ENCODE data around the gene SLC6A1.

The SLC6A1 gene

DNA sequence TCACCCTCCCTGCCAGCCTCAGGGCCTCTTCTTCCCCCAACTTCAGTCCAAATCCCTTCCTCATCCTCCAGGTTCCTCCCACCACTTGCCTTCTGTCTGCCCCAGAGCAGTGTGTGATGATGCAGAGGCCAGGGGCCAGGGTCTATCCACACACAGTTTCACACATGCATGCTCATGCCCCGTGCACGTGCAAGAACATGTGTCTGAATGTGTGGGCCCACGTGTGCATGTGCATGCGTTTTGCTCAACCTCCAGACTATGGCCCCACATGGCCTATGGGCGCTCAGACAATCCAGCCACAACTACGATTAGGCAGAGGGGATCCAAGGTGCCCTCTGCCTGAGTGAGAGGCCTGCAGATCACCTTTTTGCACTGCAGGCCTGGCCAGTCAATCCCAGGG is 32.3 kb upstream of the SLC6A1 start:
- Mint-ChIP-seq H3K27me3 (peaks cover 48% of the 10 kb centered on the region), H3K4me1 (no peaks in the 10 kb centered on the region), H3K36me3 (no peaks in the 10 kb centered on the region), H3K4me3 (no peak overlapping the region), H3K27ac (no peak overlapping the region), H3K9me3 (no peaks in the 10 kb centered on the region)
- ATAC-seq, result no peak

DNA sequence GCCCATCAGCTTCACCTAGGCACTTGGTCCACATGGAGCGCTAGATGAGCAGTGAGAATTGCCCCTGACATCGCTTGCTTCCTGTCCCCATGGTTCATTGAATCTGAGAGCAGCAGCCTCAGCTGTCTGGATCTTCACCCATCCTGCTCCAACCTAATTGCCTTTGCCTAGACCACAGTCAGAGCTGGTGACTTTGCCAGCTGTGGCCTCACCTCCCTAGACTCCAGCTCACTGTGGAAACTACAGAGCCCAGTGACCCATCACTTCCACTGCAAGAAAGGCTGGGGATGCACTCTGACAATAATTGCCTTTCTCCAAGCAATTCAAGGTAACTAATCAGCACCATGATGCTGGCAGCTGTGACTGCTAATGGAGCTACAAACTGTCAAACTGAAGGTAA is 30.6 kb upstream of the SLC6A1 start:
- Mint-ChIP-seq H3K4me1 (no peaks in the 10 kb centered on the region), H3K36me3 (no peaks in the 10 kb centered on the region), H3K27me3 (peaks cover 48% of the 10 kb centered on the region), H3K27ac (no peak overlapping the region), H3K4me3 (no peak overlapping the region), H3K9me3 (no peaks in the 10 kb centered on the region)
- ATAC-seq, result no peak

DNA sequence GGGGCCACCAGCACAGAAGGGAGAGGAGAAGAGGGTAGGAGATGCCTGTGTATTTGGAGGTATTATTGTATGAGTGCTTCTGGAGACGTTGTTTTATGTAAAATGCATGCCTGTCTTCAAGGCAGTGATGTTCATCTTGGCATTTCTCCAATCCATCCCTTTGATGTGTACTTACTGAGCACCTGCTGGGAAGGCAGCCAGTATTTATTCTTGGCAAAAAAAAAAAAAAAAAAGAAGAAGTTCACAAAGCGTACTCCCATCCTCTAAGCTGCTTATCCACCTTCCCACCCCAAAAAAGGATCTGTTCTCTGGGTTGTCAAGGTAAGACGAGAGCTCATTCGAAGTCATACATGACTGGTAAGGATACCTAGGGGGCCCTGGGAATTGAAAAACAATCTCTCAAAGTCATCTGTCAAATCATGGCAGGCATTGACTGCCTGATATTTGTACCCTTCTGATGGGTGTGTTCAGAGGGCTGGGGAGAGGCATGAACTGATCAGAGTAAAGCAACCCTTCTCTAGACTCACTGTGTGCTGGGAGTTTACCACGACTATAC is 30.0 kb upstream of the SLC6A1 start:
- Mint-ChIP-seq H3K27me3 (peaks cover 54% of the 10 kb centered on the region), H3K4me1 (no peaks in the 10 kb centered on the region), H3K4me3 (no peak overlapping the region), H3K27ac (no peak overlapping the region), H3K36me3 (no peaks in the 10 kb centered on the region), H3K9me3 (no peaks in the 10 kb centered on the region)
- ATAC-seq, result no peak

DNA sequence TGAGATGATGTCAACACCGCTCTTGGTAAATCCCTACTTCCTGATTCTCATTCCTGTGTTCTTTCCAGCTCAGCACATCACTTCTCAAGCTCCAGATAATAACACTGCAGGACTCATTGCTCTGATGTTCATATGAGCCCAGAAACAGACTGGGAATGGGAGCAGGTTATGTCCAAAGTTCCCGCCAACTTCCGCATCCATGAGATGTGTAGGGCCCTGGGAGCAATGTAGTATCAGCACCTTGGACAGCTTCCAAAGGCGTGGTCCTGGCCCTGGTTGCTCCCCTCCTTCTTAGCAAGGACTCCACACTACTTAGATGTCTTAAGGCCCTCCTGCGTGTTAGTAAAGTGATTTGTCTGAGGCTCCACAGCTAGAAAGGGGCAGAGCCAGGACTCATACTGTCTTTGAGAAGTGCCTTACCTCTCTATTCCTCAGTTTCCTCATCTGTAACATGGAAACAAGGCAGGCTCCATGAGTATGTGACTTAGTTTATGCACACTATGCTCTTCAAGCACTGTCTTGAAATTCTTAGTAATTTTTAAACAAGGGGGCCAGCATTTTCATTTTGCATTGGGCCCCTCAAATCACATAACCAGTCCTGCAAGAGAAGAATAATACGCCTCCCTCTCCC is 27.9 kb upstream of the SLC6A1 start:
- H3K4me1 Mint-ChIP-seq, result no peaks in the 10 kb centered on the region
- H3K27me3 Mint-ChIP-seq, result peaks cover 58% of the 10 kb centered on the region
- no peak overlapping the region for H3K4me3 Mint-ChIP-seq
- no peak overlapping the region for H3K27ac Mint-ChIP-seq
- no peaks in the 10 kb centered on the region for H3K9me3 Mint-ChIP-seq
- no peak for ATAC-seq
- H3K36me3 Mint-ChIP-seq, result no peaks in the 10 kb centered on the region

DNA sequence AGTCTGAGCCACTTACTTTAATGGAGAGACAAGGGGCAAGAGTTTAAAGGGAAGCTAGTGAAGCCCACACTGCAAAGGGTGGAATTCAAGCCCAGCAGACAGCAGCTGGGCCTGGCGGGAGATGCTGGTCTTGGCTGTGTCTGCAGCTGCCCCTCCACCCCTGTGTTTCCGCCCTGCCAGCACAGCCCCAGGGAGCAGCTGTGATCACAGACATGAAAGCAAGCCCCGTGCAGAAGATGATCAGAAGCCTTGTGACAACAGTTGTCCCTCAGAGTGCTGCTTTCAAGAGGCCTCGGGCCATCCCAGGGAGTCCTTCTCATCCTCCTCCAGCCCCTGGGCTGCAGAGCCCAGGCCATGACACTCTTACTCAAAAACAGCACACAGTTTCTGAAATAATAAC is 24.1 kb upstream of the SLC6A1 start:
- Mint-ChIP-seq H3K36me3 (no peaks in the 10 kb centered on the region), H3K27me3 (peaks cover 53% of the 10 kb centered on the region), H3K27ac (no peak overlapping the region), H3K4me1 (no peaks in the 10 kb centered on the region), H3K4me3 (no peak overlapping the region), H3K9me3 (no peaks in the 10 kb centered on the region)
- no peak for ATAC-seq

DNA sequence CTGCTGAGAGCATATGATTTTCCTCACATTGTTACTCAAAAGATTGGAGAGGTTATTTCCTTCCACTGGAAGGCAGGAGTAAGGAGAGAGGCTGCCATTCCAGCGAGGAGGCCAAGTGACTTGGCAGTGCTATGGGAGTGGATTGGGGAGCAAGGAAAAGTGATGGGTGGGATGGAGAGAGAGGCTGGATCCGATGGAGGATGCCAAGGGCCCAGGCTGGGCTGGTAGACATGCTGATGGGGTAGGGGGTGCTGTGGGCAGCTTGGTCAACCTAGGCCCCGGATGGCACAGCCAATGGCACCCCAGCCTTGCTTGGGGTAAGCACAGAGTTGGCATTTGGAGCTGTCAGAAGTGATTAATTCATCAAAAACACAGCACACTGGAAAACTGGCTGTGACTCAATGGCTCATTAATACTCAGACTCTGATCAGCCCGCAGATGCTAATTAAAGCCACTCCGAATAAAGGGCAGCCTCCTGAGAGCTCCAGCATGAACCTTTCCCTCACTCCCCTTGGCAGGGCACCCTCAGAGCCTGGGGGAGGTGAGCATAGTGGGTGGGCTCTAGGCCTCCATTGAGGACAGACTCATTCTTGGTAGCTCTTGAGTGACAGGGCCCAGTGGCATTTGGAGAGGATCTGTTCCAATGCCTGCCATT is 22.1 kb upstream of the SLC6A1 start:
- ATAC-seq, result no peak

DNA sequence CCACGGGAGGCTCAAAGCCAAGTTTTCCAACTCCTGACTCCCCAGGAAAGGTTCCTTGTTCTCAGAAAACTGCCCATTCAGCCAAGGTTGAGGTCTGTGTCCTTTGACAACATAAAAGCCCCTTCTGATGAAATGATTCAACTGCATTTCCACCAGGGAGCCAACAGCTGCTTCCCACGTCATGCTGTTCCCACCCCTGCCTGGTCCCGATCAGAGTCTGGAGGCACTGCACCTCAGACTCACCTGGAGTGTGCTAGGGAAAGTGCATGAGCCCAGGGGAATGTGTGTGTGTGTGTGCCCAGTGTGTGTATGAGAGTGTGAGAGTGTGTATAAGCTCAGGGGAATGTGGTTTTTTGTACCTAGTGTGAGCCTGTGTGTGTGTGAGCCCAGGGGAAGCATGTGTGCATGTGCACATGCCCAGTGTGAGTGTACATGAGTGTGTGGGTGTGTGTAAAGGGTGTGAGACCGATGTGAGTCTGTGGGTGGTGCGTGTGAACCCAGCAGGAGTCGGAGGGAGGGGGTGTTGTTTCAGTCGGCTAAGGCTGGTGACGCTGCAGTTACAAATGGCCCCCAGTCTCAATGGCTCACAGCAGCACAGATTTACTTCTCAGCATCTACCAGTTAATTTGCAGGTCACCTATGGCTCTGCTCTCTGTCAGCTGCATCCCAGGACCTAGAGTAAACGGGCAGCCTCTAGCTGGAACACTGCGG is 20.3 kb upstream of the SLC6A1 start:
- no peak for ATAC-seq
- peaks cover 6% of the 10 kb centered on the region for H3K4me1 Mint-ChIP-seq
- H3K27me3 Mint-ChIP-seq, result peaks cover 28% of the 10 kb centered on the region
- no peak overlapping the region for H3K27ac Mint-ChIP-seq
- H3K4me3 Mint-ChIP-seq, result no peak overlapping the region
- no peaks in the 10 kb centered on the region for H3K9me3 Mint-ChIP-seq
- H3K36me3 Mint-ChIP-seq, result no peaks in the 10 kb centered on the region

More for the DNA sequence above, 22.1 kb upstream of the SLC6A1 start:
- Mint-ChIP-seq H3K36me3 (no peaks in the 10 kb centered on the region), H3K4me3 (no peak overlapping the region), H3K4me1 (no peaks in the 10 kb centered on the region), H3K27ac (no peak overlapping the region), H3K9me3 (no peaks in the 10 kb centered on the region), H3K27me3 (peaks cover 46% of the 10 kb centered on the region)

DNA sequence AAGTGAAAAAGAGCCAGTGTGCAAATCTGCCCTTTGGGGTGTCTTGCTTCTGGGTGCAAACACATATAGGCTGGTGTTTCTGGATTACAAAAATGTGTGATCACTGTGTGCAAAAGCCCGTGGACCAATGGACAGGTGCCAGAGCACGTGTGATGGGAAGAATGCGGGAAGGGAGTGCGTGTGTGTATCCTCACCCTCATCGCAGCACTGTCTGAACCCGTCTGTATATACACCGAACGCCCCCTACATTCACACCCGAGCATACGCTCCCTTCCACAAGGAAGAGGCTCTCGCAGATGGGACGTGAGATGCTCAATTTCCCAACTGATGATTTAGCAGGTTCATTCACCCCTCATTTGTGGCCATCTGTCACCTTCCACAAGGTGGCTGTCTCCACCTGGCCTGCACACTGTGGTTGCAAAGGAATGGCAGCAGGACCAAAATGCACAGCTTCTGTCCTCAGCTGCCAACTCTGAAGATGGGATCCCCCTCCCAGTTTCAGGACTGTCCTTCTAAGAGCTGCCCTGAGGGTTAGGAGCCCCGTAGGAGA is 19.4 kb upstream of the SLC6A1 start:
- H3K27ac Mint-ChIP-seq, result no peak overlapping the region
- no peaks in the 10 kb centered on the region for H3K9me3 Mint-ChIP-seq
- no peak for ATAC-seq
- H3K36me3 Mint-ChIP-seq, result no peaks in the 10 kb centered on the region
- peaks cover 6% of the 10 kb centered on the region for H3K4me1 Mint-ChIP-seq
- H3K4me3 Mint-ChIP-seq, result no peak overlapping the region
- H3K27me3 Mint-ChIP-seq, result peaks cover 31% of the 10 kb centered on the region

DNA sequence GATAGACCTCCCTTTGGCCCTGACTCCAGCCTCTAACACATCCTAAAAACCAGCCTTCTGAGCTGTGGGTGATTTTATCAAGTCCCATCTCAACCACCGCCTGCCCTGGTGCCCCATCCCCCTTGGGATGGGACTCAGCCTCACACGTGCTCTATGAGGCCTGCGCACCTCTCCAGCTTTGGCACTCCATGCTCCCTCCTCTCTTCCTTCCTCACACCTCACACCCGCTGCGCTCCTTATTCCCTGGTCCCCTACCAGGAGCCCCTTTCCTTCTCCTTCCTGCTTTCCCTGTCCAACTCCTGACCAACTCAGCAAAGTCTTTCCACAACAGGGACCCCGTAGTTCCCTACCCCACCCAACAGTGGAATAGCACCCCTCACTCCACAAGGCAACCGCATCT is 18.4 kb upstream of the SLC6A1 start:
- no peak overlapping the region for H3K4me3 Mint-ChIP-seq
- H3K27me3 Mint-ChIP-seq, result peaks cover 41% of the 10 kb centered on the region
- peaks cover 6% of the 10 kb centered on the region for H3K4me1 Mint-ChIP-seq
- H3K9me3 Mint-ChIP-seq, result no peaks in the 10 kb centered on the region
- H3K36me3 Mint-ChIP-seq, result no peaks in the 10 kb centered on the region
- no peak overlapping the region for H3K27ac Mint-ChIP-seq
- ATAC-seq, result no peak

DNA sequence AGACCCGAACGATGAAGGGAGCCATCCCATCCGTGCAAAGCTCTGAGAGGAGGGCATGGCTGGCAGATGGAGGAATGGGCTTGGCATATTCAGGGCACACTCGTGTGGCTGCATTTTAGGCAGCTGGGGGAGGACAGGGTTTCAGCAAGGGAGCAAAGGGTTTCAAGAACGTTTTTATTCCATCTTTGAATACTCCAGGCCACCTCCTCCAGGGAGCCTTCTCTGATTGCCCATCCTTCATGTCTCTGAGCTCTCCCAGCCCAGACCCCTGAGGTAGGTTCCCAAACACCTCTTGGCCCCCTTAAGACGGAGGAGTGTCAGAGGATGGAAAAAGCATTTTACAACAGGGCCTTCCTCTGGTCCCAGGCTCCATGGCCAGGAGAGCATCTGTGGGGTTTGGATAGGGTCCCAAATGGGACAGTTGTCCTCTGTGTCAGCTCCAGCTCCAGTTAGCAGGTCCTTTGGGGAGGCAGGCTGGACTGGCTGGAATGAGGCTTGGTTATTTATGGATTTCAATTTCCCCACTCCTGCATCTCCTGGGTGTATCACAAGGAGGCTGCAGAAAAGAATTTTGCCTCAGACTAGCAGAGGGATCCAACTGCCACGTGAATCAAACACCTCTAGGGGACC is 17.7 kb upstream of the SLC6A1 start:
- ATAC-seq, result no peak
- no peaks in the 10 kb centered on the region for H3K36me3 Mint-ChIP-seq
- peaks cover 6% of the 10 kb centered on the region for H3K4me1 Mint-ChIP-seq
- no peak overlapping the region for H3K4me3 Mint-ChIP-seq
- H3K27me3 Mint-ChIP-seq, result peaks cover 41% of the 10 kb centered on the region
- H3K27ac Mint-ChIP-seq, result no peak overlapping the region
- no peaks in the 10 kb centered on the region for H3K9me3 Mint-ChIP-seq

DNA sequence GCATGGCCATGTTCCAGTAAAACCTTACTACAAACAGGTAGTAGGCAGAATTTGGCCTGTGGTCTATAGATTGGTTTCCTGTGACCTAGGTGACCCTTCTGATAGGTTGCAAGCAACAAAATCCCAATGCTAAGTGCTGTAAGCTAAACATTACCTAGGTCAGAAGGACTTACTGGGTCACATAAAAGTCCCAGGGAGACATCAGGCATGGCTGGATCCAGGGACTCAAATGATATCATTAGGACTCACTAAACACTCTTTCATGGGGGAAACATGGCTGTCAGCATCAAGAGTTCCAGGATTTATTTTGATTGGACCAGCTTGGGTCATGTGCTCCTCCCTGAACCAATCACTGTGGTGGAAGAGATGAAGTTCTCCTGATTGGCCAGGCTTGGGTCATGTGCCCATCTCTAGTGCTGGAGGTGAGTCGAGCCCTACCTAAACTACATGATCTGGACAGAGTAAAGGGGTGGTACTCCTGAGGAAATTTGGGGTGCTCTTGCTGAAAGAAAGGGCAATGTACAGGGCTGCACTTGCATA is 16.8 kb upstream of the SLC6A1 start:
- Mint-ChIP-seq H3K4me3 (no peak overlapping the region), H3K27ac (no peak overlapping the region), H3K9me3 (no peaks in the 10 kb centered on the region), H3K36me3 (no peaks in the 10 kb centered on the region), H3K27me3 (peaks cover 46% of the 10 kb centered on the region), H3K4me1 (peaks cover 6% of the 10 kb centered on the region)
- ATAC-seq, result no peak

DNA sequence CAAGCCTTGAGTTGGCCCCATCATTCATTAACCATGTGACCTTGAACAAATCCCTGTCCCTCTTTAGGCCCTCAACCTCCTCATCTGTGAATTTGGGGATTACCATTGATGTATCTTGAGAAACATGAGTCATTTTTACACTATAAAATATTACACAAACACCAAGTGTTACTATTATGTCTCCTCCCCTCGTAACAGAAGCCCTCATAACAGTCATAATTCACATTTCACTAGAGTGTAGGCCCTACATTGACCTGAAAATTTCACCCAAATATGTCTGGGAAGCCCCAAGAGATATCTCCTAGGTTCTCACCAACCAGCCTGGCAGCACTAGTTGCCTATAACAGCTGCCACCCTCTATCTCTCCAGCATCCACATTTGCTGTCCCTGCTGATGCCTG is 15.8 kb upstream of the SLC6A1 start:
- H3K27me3 Mint-ChIP-seq, result peaks cover 56% of the 10 kb centered on the region
- H3K4me1 Mint-ChIP-seq, result peaks cover 6% of the 10 kb centered on the region
- no peaks in the 10 kb centered on the region for H3K36me3 Mint-ChIP-seq
- ATAC-seq, result no peak
- peaks cover 2% of the 10 kb centered on the region for H3K9me3 Mint-ChIP-seq
- no peak overlapping the region for H3K27ac Mint-ChIP-seq
- H3K4me3 Mint-ChIP-seq, result no peak overlapping the region

DNA sequence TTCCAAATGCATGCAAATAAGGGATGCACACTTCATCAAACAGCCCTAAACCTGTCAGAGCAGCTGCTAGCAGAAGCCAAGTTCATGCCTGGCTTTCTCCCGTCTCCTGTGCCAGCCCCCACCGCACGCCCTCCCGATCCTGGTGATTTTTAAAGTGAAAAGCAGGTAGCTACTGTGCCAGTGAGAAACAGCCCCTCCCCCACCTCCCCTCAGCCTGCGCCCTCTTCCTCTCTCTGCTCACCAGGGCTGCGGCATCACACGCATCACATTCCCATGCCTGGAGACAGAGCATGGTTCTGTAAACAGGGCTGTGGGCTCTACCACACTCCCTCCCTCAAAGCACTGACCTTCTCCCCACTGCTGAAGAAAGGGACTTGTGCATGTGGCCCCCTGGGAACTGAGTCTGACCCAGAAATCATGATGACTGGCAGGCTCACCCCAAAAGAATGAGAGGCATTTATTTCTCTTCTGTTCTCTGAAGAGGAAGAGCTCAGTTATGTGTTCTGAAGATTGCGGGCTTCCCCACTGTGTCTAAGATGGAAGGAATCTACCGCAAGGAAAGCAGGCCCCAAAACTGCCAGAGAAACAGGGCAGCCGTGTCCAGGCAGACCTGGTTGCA is 14.5 kb upstream of the SLC6A1 start:
- H3K27ac Mint-ChIP-seq, result no peak overlapping the region
- H3K36me3 Mint-ChIP-seq, result no peaks in the 10 kb centered on the region
- ATAC-seq, result no peak
- peaks cover 56% of the 10 kb centered on the region for H3K27me3 Mint-ChIP-seq
- H3K4me1 Mint-ChIP-seq, result peaks cover 6% of the 10 kb centered on the region
- H3K9me3 Mint-ChIP-seq, result peaks cover 2% of the 10 kb centered on the region
- no peak overlapping the region for H3K4me3 Mint-ChIP-seq

DNA sequence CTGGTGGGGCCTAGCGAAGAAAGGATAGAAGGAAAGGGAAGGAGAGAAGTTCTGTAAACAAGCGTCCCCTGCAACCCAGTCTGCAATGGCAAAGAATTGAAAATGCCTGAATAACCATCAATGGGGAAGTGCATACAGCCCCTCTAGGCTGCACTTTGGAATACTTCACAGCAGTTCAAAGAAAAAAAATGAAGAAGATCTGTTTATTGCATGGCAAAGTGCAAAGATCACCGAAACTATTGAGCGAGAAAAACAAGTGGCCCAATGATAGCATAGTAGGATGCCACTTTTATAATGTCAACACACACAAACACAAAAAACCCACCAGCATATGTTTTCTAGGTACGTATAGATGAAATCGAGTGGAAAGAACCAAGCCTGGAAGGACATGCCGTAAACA is 13.6 kb upstream of the SLC6A1 start:
- peaks cover 48% of the 10 kb centered on the region for H3K27me3 Mint-ChIP-seq
- H3K4me3 Mint-ChIP-seq, result no peak overlapping the region
- peaks cover 6% of the 10 kb centered on the region for H3K4me1 Mint-ChIP-seq

More for the DNA sequence above, 13.6 kb upstream of the SLC6A1 start:
- Mint-ChIP-seq H3K9me3 (peaks cover 2% of the 10 kb centered on the region), H3K27ac (no peak overlapping the region), H3K36me3 (no peaks in the 10 kb centered on the region)
- ATAC-seq, result no peak
